ENCODE measurements around the gene MAD1L1. TPM values are rescaled to one million over a fixed set of nuclear protein-coding genes. Genes with fewer than 3 reads are reported as not detected.

The MAD1L1 gene
- total RNA-seq, 2 experiments from 2014 or later: 58.3 to 65.3 TPM

- DNase-seq (ENCODE audit: low spot score): peak; percentile 55
- no TSS peak for BruUV-seq (replicated peaks)
- H2AFZ ChIP-seq (ENCODE audit: low read length): no peak overlapping the region
- peaks cover 15% of the 10 kb centered on the region for H3K36me3 ChIP-seq (ENCODE audit: insufficient read depth, low read length)
- TF ChIP-seq EZH2phosphoT487 (IDR thresholded peaks at IDR 0.05; ENCODE audit: borderline replicate concordance, low read depth, low read length) (no peak), CTCF (conservative IDR thresholded peaks at IDR 0.05; ENCODE audit: low read length) (0 out of 2 replicates have a peak, but pooled peaks have one; percentile 31)
- no peaks in the 10 kb centered on the region for H3K79me2 ChIP-seq (ENCODE audit: insufficient read depth, low read depth, low read length)
- H4K20me1 ChIP-seq (ENCODE audit: insufficient read depth, low read length): no peaks in the 10 kb centered on the region; the same call in 1 of the 2 replicates
- ChIA-PET CTCF (ENCODE audit: unreplicated experiment) (interaction anchor here (0.6 to 1.4 kb wide), 2 partner anchors 23 to 58 kb away, joined by 3 to 4 read pairs; no protein-coding TSS in a partner anchor), POLR2A (interaction anchor here (0.8 to 2.5 kb wide), 4 partner anchors 11 to 67 kb away, joined by 3 to 8 read pairs (median 4); no protein-coding TSS in a partner anchor)
- H3K9me3 ChIP-seq (ENCODE audit: low read length): no peaks in the 10 kb centered on the region
- H3K4me2 ChIP-seq (ENCODE audit: low read length): peak overlapping the region; percentile 71
- no peak overlapping the region for H3K4me3 ChIP-seq (ENCODE audit: low read depth, low read length, poor library complexity, severe bottlenecking)
- H3K27ac ChIP-seq (ENCODE audit: low read depth, low read length, poor library complexity, severe bottlenecking): peak overlapping the region; percentile 72
- intact Hi-C loops (cut with micrococcal nuclease; ENCODE audit: unreplicated experiment): loop anchor here (2.0 kb wide), 3 partner anchors 25 to 101 kb away; no protein-coding TSS in a partner anchor
- H3K4me1 ChIP-seq (ENCODE audit: insufficient read depth, low read length, poor library complexity, severe bottlenecking): peaks cover 52% of the 10 kb centered on the region
- no peaks in the 10 kb centered on the region for H3K9me2 ChIP-seq (ENCODE audit: insufficient read depth, low read length)
Measured at GRCh38 chr7:2041496-2042367, 191.0 kb downstream of the MAD1L1 start.

- Histone ChIP-seq H4K20me1 (ENCODE audit: insufficient read depth, low read length) (no peaks in the 10 kb centered on the region; the same call in 1 of the 2 replicates), H3K36me3 (ENCODE audit: insufficient read depth, low read length) (peaks cover 15% of the 10 kb centered on the region), H3K9me3 (ENCODE audit: low read length) (no peaks in the 10 kb centered on the region), H3K4me3 (ENCODE audit: low read depth, low read length, poor library complexity, severe bottlenecking) (no peak overlapping the region), H3K79me2 (ENCODE audit: insufficient read depth, low read depth, low read length) (no peaks in the 10 kb centered on the region), H3K9me2 (ENCODE audit: insufficient read depth, low read length) (no peaks in the 10 kb centered on the region), H2AFZ (ENCODE audit: low read length) (no peak overlapping the region), H3K4me2 (ENCODE audit: low read length) (peak overlapping the region; percentile 71), H3K27ac (ENCODE audit: low read depth, low read length, poor library complexity, severe bottlenecking) (peak overlapping the region; percentile 72), H3K4me1 (ENCODE audit: insufficient read depth, low read length, poor library complexity, severe bottlenecking) (peaks cover 52% of the 10 kb centered on the region)
- intact Hi-C loops (cut with micrococcal nuclease; ENCODE audit: unreplicated experiment): loop anchor here (2.0 kb wide), 3 partner anchors 26 to 100 kb away; no protein-coding TSS in a partner anchor
- ChIA-PET POLR2A (interaction anchor here (0.5 to 3.2 kb wide), 7 partner anchors 8 to 266 kb away, joined by 3 to 9 read pairs (median 4); no protein-coding TSS in a partner anchor), CTCF (ENCODE audit: unreplicated experiment) (interaction anchor here (0.6 to 1.4 kb wide), 3 partner anchors 12 to 59 kb away, joined by 3 to 4 read pairs (median 3); no protein-coding TSS in a partner anchor)
- peak; percentile 53 for DNase-seq (ENCODE audit: low spot score)
- TF ChIP-seq CTCF (conservative IDR thresholded peaks at IDR 0.05; ENCODE audit: low read length) (no peak), EZH2phosphoT487 (IDR thresholded peaks at IDR 0.05; ENCODE audit: borderline replicate concordance, low read depth, low read length) (no peak)
- no TSS peak for BruUV-seq (replicated peaks)
Measured at GRCh38 chr7:2040893-2041270, 191.9 kb downstream of the MAD1L1 start.

Data from OCI-LY7 (cell line).